Measurements from ENCODE around the gene NFYB. TPM values are rescaled to one million over a fixed set of nuclear protein-coding genes. Genes with fewer than 3 reads are reported as not detected.

The NFYB gene
- total and polyA plus RNA-seq, 8 donors = 25.0 to 93.6 (median 80.7) TPM

DNA sequence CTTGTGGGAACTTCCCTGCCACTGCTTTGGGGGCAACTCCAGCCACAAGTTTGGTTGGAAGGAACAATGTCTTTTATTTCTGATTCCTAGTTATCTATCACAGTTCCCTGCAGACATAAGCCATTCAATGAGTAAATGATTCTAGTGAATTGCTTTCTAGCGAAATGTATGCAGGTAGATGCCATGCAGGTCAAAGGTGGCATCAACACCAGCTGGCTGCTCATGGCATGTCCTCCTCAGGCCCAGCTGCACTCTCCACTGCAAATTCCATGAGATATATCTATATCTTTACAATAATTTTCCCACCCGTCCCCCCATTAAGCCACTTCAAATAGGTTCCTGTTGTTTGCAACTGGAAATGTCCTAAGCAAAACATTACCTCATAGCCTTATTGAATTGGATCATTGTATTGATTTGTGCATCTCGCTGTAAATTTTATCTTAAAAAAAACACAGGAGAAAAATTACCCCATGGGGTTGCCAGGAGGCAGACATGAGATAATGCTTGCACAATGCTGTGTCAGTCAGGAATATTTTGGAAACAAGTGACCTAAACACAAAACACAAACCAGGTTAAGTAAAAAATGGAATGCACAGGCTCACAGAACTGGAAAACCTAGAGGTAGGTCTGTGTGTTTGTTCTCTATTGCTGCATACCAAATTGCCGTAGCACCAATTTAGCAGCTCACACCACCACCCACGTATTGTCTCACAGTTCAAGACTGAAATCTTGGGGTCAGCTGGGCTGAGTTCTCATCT is 44.8 kb upstream of the NFYB start:
- Histone ChIP-seq H3K27ac (no peak overlapping the region), H3K4me3 (no peak overlapping the region), H3K9me3 (peaks cover 0 to 16% of the 10 kb centered on the region in 2 donors), H3K36me3 (no peaks in the 10 kb centered on the region), H3K27me3 (no peaks in the 10 kb centered on the region), H3K4me1 (peaks cover 9% of the 10 kb centered on the region in 2 donors)
- TF ChIP-seq, protein P1, sequence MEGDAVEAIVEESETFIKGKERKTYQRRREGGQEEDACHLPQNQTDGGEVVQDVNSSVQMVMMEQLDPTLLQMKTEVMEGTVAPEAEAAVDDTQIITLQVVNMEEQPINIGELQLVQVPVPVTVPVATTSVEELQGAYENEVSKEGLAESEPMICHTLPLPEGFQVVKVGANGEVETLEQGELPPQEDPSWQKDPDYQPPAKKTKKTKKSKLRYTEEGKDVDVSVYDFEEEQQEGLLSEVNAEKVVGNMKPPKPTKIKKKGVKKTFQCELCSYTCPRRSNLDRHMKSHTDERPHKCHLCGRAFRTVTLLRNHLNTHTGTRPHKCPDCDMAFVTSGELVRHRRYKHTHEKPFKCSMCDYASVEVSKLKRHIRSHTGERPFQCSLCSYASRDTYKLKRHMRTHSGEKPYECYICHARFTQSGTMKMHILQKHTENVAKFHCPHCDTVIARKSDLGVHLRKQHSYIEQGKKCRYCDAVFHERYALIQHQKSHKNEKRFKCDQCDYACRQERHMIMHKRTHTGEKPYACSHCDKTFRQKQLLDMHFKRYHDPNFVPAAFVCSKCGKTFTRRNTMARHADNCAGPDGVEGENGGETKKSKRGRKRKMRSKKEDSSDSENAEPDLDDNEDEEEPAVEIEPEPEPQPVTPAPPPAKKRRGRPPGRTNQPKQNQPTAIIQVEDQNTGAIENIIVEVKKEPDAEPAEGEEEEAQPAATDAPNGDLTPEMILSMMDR (IDR thresholded peaks at IDR 0.05) = no peak
- ATAC-seq (no peak), DNase-seq (no peak)
- intact Hi-C loops (cut with DNase I) = no loop called here

DNA sequence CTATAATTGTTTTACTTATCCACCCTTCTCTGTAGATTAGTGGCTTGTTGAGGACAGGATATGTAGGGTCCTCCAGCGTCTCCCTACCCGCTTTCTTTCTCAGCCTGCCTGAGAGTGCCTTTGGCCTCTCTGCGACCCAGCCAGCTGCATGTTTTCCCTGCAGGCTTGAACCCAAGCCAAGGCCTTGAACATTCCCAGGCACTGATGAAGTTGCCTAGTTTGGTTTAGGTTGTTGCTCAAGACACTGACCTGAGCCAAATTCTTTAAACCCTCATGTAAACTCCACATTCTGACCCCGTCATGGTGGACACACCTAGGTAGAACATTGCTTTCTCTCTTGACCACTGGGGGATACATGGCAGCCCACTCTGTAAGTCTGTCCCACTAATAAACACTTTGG is 44.1 kb upstream of the NFYB start:
- peak; percentile 43 for ATAC-seq
- H3K4me3 ChIP-seq = no peak overlapping the region
- H3K27me3 ChIP-seq = no peaks in the 10 kb centered on the region
- TF ChIP-seq, protein P1 (IDR thresholded peaks at IDR 0.05) = no peak
- intact Hi-C loops (cut with DNase I) = no loop called here
- H3K9me3 ChIP-seq = peaks cover 0 to 16% of the 10 kb centered on the region in 2 donors
- H3K36me3 ChIP-seq = no peaks in the 10 kb centered on the region
- H3K27ac ChIP-seq = no peak overlapping the region
- peak in 3 of 4 donors; percentile 24 to 51 (median 47) for DNase-seq
- peaks cover 9 to 11% of the 10 kb centered on the region in 2 donors for H3K4me1 ChIP-seq

DNA sequence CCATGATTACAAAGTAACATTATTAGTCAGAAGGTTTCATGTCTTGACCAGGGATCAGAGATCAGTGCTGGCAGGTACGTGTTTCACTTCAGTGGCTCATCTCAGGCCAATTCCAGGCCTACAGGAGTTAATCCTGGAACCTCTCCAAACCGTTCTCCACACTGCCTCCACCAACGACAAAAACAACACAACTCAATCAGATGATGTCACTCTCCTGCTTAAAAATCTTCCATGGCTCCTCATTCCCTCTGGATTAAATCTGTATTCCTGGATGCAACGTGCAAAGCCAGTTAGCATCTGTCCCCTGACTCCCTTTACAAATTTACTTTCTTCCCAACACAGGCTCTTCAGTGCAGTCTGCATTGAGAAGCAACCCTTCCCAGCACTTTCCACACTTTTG is 43.3 kb upstream of the NFYB start:
- H3K4me3 ChIP-seq = no peak overlapping the region
- no peaks in the 10 kb centered on the region for H3K36me3 ChIP-seq
- peaks cover 0 to 16% of the 10 kb centered on the region in 2 donors for H3K9me3 ChIP-seq
- no peak for DNase-seq
- no peak overlapping the region for H3K27ac ChIP-seq
- TF ChIP-seq, protein P1 (IDR thresholded peaks at IDR 0.05) = no peak
- intact Hi-C loops (cut with DNase I) = no loop called here
- ATAC-seq = no peak
- peaks cover 9 to 11% of the 10 kb centered on the region in 2 donors for H3K4me1 ChIP-seq
- no peaks in the 10 kb centered on the region for H3K27me3 ChIP-seq

DNA sequence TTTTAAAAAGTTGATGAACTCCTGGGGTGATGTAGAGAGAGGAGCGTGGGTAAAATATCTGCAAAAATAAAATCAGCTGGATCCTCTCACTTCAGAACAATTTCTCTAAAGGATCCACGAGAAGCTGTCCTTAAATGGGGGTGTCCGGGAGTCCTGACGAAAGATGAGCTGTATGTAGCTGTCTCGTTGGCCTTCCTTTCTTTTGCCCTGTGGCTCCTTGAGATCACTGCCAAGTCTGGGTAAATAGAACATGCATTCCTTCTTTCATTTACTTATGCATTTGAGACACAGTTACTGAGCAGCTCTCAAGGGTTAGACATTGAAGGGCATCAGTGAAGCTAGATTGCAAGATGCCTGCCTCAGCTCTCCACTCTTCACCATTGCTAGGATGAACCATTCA is 42.4 kb upstream of the NFYB start:
- Histone ChIP-seq H3K4me3 (no peak overlapping the region), H3K4me1 (peaks cover 9 to 11% of the 10 kb centered on the region in 2 donors), H3K36me3 (no peaks in the 10 kb centered on the region), H3K27ac (no peak overlapping the region), H3K27me3 (no peaks in the 10 kb centered on the region), H3K9me3 (peaks cover 0 to 16% of the 10 kb centered on the region in 2 donors)
- DNase-seq (no peak), ATAC-seq (no peak)
- intact Hi-C loops (cut with DNase I) = no loop called here
- TF ChIP-seq, protein P1 (IDR thresholded peaks at IDR 0.05) = no peak

DNA sequence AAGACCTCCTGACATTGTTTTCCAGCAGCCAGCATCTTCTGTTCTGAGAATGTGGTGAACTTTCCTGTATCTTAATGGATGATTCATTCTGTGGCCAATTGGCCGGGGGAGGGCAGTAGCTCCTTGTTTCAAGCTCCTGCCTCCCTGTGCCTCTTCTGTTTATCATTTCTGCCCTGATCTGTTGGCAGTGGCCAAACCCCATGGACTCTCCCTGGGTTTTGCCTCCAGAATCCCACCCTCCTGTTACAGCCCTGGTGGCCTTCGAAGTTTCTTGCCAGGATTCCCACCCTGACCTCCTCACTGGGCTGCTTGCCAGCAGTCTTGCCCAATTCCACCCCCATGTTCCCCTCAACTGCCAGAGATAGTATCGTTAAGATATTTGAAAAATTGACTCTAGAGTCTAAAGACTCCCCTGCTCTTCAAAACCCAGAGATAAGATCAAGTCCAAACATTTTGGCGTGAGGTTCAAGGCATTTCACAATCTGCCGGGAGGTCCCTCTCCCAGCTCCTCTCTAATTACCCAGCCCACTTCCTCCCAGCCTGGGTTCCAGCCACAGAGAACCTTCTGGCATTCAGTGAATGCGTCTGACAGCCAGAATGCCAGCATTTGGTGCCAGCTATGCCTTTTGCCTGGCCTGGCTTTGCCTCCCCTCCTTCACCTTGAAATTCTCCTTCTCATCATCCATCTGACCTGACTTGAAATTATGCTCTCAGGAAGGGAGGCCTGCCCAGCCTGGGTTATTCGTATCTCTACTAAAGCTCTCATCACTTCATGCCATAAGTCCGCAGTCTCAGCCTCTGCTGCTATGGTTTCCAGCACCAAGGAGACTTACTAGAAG is 39.9 kb upstream of the NFYB start:
- ATAC-seq (peak; percentile 81), DNase-seq (peak in 3 of 4 donors; percentile 60 to 76 (median 68))
- intact Hi-C loops (cut with DNase I) = no loop called here
- Histone ChIP-seq H3K27me3 (no peaks in the 10 kb centered on the region), H3K4me3 (no peak overlapping the region), H3K27ac (peak overlapping the region; percentile 43 to 69), H3K4me1 (peaks cover 9 to 11% of the 10 kb centered on the region in 2 donors), H3K9me3 (no peaks in the 10 kb centered on the region), H3K36me3 (no peaks in the 10 kb centered on the region)
- TF ChIP-seq, protein P1 (IDR thresholded peaks at IDR 0.05) = no peak

Data from left lung (tissue), 10 donors.